H9 (cell line): ENCODE data around the gene MTSS2. TPM values are rescaled to one million over a fixed set of nuclear protein-coding genes. Genes with fewer than 3 reads are reported as not detected.

ENCODE experiments used
- DNase-seq: peaks from one replicate; pipeline ENCODE4 v3.0.0-alpha.2; 2017
- H2AFZ ChIP-seq: one replicate; pipeline ENCODE4 v1.6.1; 2013; ENCODE audit warnings: mild to moderate bottlenecking, low read length, control low read depth, moderate library complexity
- H2AK5ac ChIP-seq: 2 replicates; pipeline ENCODE4 v1.6.1; 2013; ENCODE audit warnings: low read length, control low read depth, mixed read lengths; ENCODE audit not compliant: insufficient read length
- H2BK120ac ChIP-seq: one replicate; pipeline ENCODE4 v1.6.1; 2013; ENCODE audit warnings: low read depth, mild to moderate bottlenecking, low read length, control low read depth, inconsistent platforms; ENCODE audit not compliant: poor library complexity, severe bottlenecking
- H2BK12ac ChIP-seq: 2 replicates; pipeline ENCODE4 v1.6.1; 2013; ENCODE audit warnings: low read length, control low read depth, mixed read lengths, low read depth; ENCODE audit not compliant: insufficient read length
- H2BK15ac ChIP-seq: 2 replicates; pipeline ENCODE4 v1.6.1; 2013; ENCODE audit warnings: low read depth, low read length, control low read depth
- H2BK20ac ChIP-seq: one replicate; pipeline ENCODE4 v1.6.1; 2013; ENCODE audit warnings: low read depth, mild to moderate bottlenecking, low read length, control low read depth, inconsistent platforms; ENCODE audit not compliant: poor library complexity, severe bottlenecking
- H2BK5ac ChIP-seq: 2 replicates; pipeline ENCODE4 v1.6.1; 2013; ENCODE audit warnings: low read length, control low read depth, mixed read lengths; ENCODE audit not compliant: insufficient read length
- H3K14ac ChIP-seq: 2 replicates; pipeline ENCODE4 v1.6.1; 2013; ENCODE audit warnings: low read length, control low read depth; ENCODE audit not compliant: insufficient read depth
- H3K18ac ChIP-seq: 2 replicates; pipeline ENCODE4 v1.6.1; 2013; ENCODE audit warnings: low read depth, mild to moderate bottlenecking, mixed read lengths, low read length, control low read depth; ENCODE audit not compliant: insufficient read length
- H3K23ac ChIP-seq: 2 replicates; pipeline ENCODE4 v1.6.1; 2013; ENCODE audit warnings: low read length, control low read depth, mixed read lengths, low read depth; ENCODE audit not compliant: insufficient read length
- H3K23me2 ChIP-seq: 2 replicates; pipeline ENCODE4 v1.6.1; 2013; ENCODE audit warnings: low read depth, mild to moderate bottlenecking, mixed read lengths, low read length, control low read depth; ENCODE audit not compliant: insufficient read length, poor library complexity, severe bottlenecking
- H3K27ac ChIP-seq: 2 replicates; pipeline ENCODE4 v1.5.1; 2013; ENCODE audit warnings: low read length, control low read depth, mixed read lengths, low read depth; ENCODE audit not compliant: insufficient read length
- H3K27me3 ChIP-seq: 2 replicates; pipeline ENCODE4 v1.6.1; 2013; ENCODE audit warnings: low read length, control low read depth, inconsistent platforms; ENCODE audit not compliant: insufficient read depth
- H3K4ac ChIP-seq: 2 replicates; pipeline ENCODE4 v1.6.1; 2013; ENCODE audit warnings: low read depth, mild to moderate bottlenecking, control low read depth, inconsistent platforms, low read length, moderate library complexity
- H3K4me1 ChIP-seq: 2 replicates; pipeline ENCODE4 v1.6.1; 2013; ENCODE audit warnings: low read length, control low read depth, inconsistent platforms; ENCODE audit not compliant: insufficient read depth
- H3K4me2 ChIP-seq: 2 replicates; pipeline ENCODE4 v1.6.1; 2013; ENCODE audit warnings: low read length, control low read depth, mixed read lengths; ENCODE audit not compliant: insufficient read length, insufficient read depth
- H3K56ac ChIP-seq: 2 replicates; pipeline ENCODE4 v1.6.1; 2013; ENCODE audit warnings: low read depth, mild to moderate bottlenecking, mixed read lengths, low read length, control low read depth; ENCODE audit not compliant: insufficient read length
- H3K79me1 ChIP-seq: 2 replicates; pipeline ENCODE4 v1.6.1; 2013; ENCODE audit warnings: low read depth, mild to moderate bottlenecking, moderate library complexity, low read length, control low read depth, inconsistent platforms; ENCODE audit not compliant: insufficient read depth, poor library complexity, severe bottlenecking
- H3K79me2 ChIP-seq: 2 replicates; pipeline ENCODE4 v1.6.1; 2013; ENCODE audit warnings: low read length, control low read depth, inconsistent platforms; ENCODE audit not compliant: insufficient read depth
- H3K9ac ChIP-seq: 2 replicates; pipeline ENCODE4 v1.6.1; 2013; ENCODE audit warnings: low read length, control low read depth, mixed read lengths; ENCODE audit not compliant: insufficient read length; ENCODE audit errors: extremely low read depth
- H3K9me3 ChIP-seq: one replicate; pipeline ENCODE4 v1.6.1; 2013; ENCODE audit warnings: low read depth, low read length, inconsistent platforms; ENCODE audit not compliant: control insufficient read depth
- H3T11ph ChIP-seq: one replicate; pipeline ENCODE4 v1.6.1; 2013; ENCODE audit warnings: mild to moderate bottlenecking, low read length, control low read depth, inconsistent platforms
- H4K20me1 ChIP-seq: one replicate; pipeline ENCODE4 v1.6.1; 2013; ENCODE audit not compliant: control insufficient read depth, insufficient read length, insufficient read depth
- H4K5ac ChIP-seq: 2 replicates; pipeline ENCODE4 v1.6.1; 2013; ENCODE audit warnings: low read depth, mild to moderate bottlenecking, mixed read lengths, low read length, control low read depth; ENCODE audit not compliant: insufficient read length
- H4K8ac ChIP-seq: replicated peaks from 2 replicates; pipeline ENCODE4 v1.6.1; 2013; ENCODE audit warnings: low read length, control low read depth, mixed read lengths, low read depth; ENCODE audit not compliant: insufficient read length
- H4K91ac ChIP-seq: 2 replicates; pipeline ENCODE4 v1.6.1; 2013; ENCODE audit warnings: low read depth, mild to moderate bottlenecking, moderate library complexity, mixed read lengths, low read length, control low read depth; ENCODE audit not compliant: insufficient read length
- H3K27ac Mint-ChIP-seq, 3 experiments: 2 replicates in 2 of 3; 3 replicates in 1 of 3; pipeline ENCODE4 v1.8.0; 2020 to 2021; ENCODE audit warnings: mixed read lengths in 3 of 3, mild to moderate bottlenecking in 1 of 3, moderate library complexity in 1 of 3
- H3K27me3 Mint-ChIP-seq: 2 replicates; pipeline ENCODE4 v1.8.0; 2021; ENCODE audit warnings: low read depth, mild to moderate bottlenecking, moderate library complexity, mixed read lengths
- H3K36me3 Mint-ChIP-seq, 3 experiments: 2 replicates in 2 of 3; 3 replicates in 1 of 3; pipeline ENCODE4 v1.8.0; 2020 to 2021; ENCODE audit warnings: low read depth in 3 of 3, mixed read lengths in 3 of 3; ENCODE audit not compliant: insufficient read depth in 1 of 3
- H3K4me1 Mint-ChIP-seq, 2 experiments: 2 replicates each; pipeline ENCODE4 v1.8.0; 2020; ENCODE audit warnings: mixed read lengths in 2 of 2
- H3K4me3 Mint-ChIP-seq, 2 experiments: 2 replicates in 1 of 2; 3 replicates in 1 of 2; pipeline ENCODE4 v1.8.0; 2020 to 2021; ENCODE audit warnings: mild to moderate bottlenecking in 2 of 2, mixed read lengths in 2 of 2, moderate library complexity in 1 of 2
- H3K9me3 Mint-ChIP-seq, 2 experiments: 2 replicates in 1 of 2; 3 replicates in 1 of 2; pipeline ENCODE4 v1.8.0; 2020; ENCODE audit warnings: mild to moderate bottlenecking in 2 of 2, mixed read lengths in 2 of 2, moderate library complexity in 1 of 2
- WGBS: extraction: QIAGEN DNeasy Blood & Tissue Kit; methylation state at CpG from one replicate; pipeline ENCODE4 v1.1.7; 2013; ENCODE audit warnings: missing lambda C conversion rate, low lambda C conversion rate, mixed read lengths; ENCODE audit not compliant: insufficient read length; ENCODE audit errors: extremely low coverage; 5-methylcytosine and 5-hydroxymethylcytosine counted together
- total RNA-seq: library from RNA; stranded (reverse); gene quantifications from 2 replicates; pipeline ENCODE4 v1.2.1, GENCODE V29; 2021
- TF ChIP-seq, protein P1 (sequence below): fragments of 200-600 bp; sonication (generic); conservative IDR thresholded peaks from 3 replicates; pipeline ENCODE4 v1.8.0; 2021; ENCODE audit warnings: antibody characterized with exemption, mild to moderate bottlenecking

Gene MTSS2
- total RNA-seq, 1 experiment from 2014 or later = 41.0 TPM

GRCh38 chr16:70734522-70735095, 48.8 kb upstream of the MTSS2 start:
- Mint-ChIP-seq H3K4me1 (peaks cover 28 to 34% of the 10 kb centered on the region in 2 experiments), H3K27ac (no peak overlapping the region; a peak in 2 of 7 replicates), H3K4me3 (no peak overlapping the region), H3K9me3 (no peaks in the 10 kb centered on the region), H3K27me3 (no peaks in the 10 kb centered on the region), H3K36me3 (peaks cover 5 to 23% (median 18%) of the 10 kb centered on the region in 3 experiments)
- H3K23ac ChIP-seq = no peak overlapping the region
- H4K8ac ChIP-seq = no peak overlapping the region
- no peaks in the 10 kb centered on the region for H3K23me2 ChIP-seq
- no peak overlapping the region for H3K4ac ChIP-seq
- no peaks in the 10 kb centered on the region for H4K20me1 ChIP-seq
- H3K27me3 ChIP-seq = no peaks in the 10 kb centered on the region
- no peak overlapping the region for H3K18ac ChIP-seq
- no peak overlapping the region for H3K4me2 ChIP-seq
- no peak overlapping the region for H3K27ac ChIP-seq
- H4K5ac ChIP-seq = no peak overlapping the region
- no peak overlapping the region for H3K56ac ChIP-seq
- TF ChIP-seq, protein P1, sequence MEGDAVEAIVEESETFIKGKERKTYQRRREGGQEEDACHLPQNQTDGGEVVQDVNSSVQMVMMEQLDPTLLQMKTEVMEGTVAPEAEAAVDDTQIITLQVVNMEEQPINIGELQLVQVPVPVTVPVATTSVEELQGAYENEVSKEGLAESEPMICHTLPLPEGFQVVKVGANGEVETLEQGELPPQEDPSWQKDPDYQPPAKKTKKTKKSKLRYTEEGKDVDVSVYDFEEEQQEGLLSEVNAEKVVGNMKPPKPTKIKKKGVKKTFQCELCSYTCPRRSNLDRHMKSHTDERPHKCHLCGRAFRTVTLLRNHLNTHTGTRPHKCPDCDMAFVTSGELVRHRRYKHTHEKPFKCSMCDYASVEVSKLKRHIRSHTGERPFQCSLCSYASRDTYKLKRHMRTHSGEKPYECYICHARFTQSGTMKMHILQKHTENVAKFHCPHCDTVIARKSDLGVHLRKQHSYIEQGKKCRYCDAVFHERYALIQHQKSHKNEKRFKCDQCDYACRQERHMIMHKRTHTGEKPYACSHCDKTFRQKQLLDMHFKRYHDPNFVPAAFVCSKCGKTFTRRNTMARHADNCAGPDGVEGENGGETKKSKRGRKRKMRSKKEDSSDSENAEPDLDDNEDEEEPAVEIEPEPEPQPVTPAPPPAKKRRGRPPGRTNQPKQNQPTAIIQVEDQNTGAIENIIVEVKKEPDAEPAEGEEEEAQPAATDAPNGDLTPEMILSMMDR = no peak
- no peak overlapping the region; the same call in 1 of the 2 replicates for H3K14ac ChIP-seq
- no peak overlapping the region for H2AFZ ChIP-seq
- WGBS = no CpG with 5 or more reads among the region's 4 CpGs
- H2BK12ac ChIP-seq = no peak overlapping the region
- no peak overlapping the region for H3K9ac ChIP-seq
- no peaks in the 10 kb centered on the region for H3K79me1 ChIP-seq
- no peak overlapping the region for H4K91ac ChIP-seq
- H2BK120ac ChIP-seq = no peak overlapping the region
- H3K4me1 ChIP-seq = peaks cover 6% of the 10 kb centered on the region; the same call in 1 of the 2 replicates
- H2BK20ac ChIP-seq = no peak overlapping the region
- H2BK5ac ChIP-seq = no peak overlapping the region
- H3K9me3 ChIP-seq = no peaks in the 10 kb centered on the region
- H2AK5ac ChIP-seq = no peak overlapping the region
- no peak overlapping the region for H2BK15ac ChIP-seq
- H3K79me2 ChIP-seq = no peaks in the 10 kb centered on the region
- no peak overlapping the region for H3T11ph ChIP-seq
- no peak for DNase-seq
